Keratinocyte (primary cell): Measurements from ENCODE around the gene MAP7. TPM values are rescaled to one million over a fixed set of nuclear protein-coding genes. Genes with fewer than 3 reads are reported as not detected.

ENCODE experiments used
- DNase-seq: peaks from one replicate; pipeline ENCODE4 v3.0.0-alpha.2; 2011; ENCODE audit warnings: low read depth, missing footprints, low spot score
- FAIRE-seq: peaks from 2 replicates; lab custom pipeline; 2011; peaks lifted over from hg19 to GRCh38; lab: Jason Lieb, UNC
- H2AFZ ChIP-seq: 2 replicates; pipeline ENCODE4 v1.6.0; 2012; ENCODE audit warnings: low read length, control low read depth, inconsistent platforms; ENCODE audit not compliant: control insufficient read depth
- H3K27ac ChIP-seq: 2 replicates; pipeline ENCODE4 v1.5.1; 2011; ENCODE audit warnings: low read length; ENCODE audit not compliant: control insufficient read depth, insufficient read depth
- H3K27me3 ChIP-seq: 3 replicates; pipeline ENCODE4 v1.6.0; 2011; ENCODE audit warnings: low read length; ENCODE audit not compliant: control insufficient read depth, insufficient read depth; ENCODE audit errors: extremely low read depth
- H3K36me3 ChIP-seq, 2 experiments: 2 replicates in 1 of 2; 3 replicates in 1 of 2; pipeline ENCODE4 v1.5.1; 2011; ENCODE audit warnings: low read length in 2 of 2, mild to moderate bottlenecking in 1 of 2; ENCODE audit not compliant: control insufficient read depth in 2 of 2, insufficient read depth in 2 of 2; ENCODE audit errors: extremely low read depth in 1 of 2
- H3K4me1 ChIP-seq: 3 replicates; pipeline ENCODE4 v1.5.1; 2011; ENCODE audit warnings: low read length; ENCODE audit not compliant: control insufficient read depth, insufficient read depth; ENCODE audit errors: extremely low read depth
- H3K4me2 ChIP-seq: 3 replicates; pipeline ENCODE4 v1.6.0; 2011; ENCODE audit warnings: low read depth, low read length; ENCODE audit not compliant: control insufficient read depth, insufficient read depth; ENCODE audit errors: extremely low read depth
- H3K4me3 ChIP-seq, 3 experiments: fragments of 200-600 bp in 1 of 3; sonication (generic) in 1 of 3; 2 replicates in 2 of 3; 3 replicates in 1 of 3; pipeline ENCODE4 v1.5.1; 2011 to 2016; ENCODE audit warnings: low read length in 3 of 3, mild to moderate bottlenecking in 3 of 3, control low read depth in 2 of 3, inconsistent platforms in 1 of 3, low read depth in 1 of 3, mixed read lengths in 1 of 3, mixed run types in 1 of 3, moderate library complexity in 1 of 3; ENCODE audit not compliant: control insufficient read depth in 2 of 3, insufficient read depth in 2 of 3; ENCODE audit errors: extremely low read depth in 1 of 3
- H3K79me2 ChIP-seq: 2 replicates; pipeline ENCODE4 v1.6.0; 2012; ENCODE audit warnings: low read length; ENCODE audit not compliant: control insufficient read depth, insufficient read depth
- H3K9ac ChIP-seq: 3 replicates; pipeline ENCODE4 v1.6.0; 2011; ENCODE audit warnings: low read length; ENCODE audit not compliant: control insufficient read depth, insufficient read depth; ENCODE audit errors: extremely low read depth
- H3K9me1 ChIP-seq: 3 replicates; pipeline ENCODE4 v1.6.0; 2011; ENCODE audit warnings: low read length; ENCODE audit not compliant: control insufficient read depth, insufficient read depth; ENCODE audit errors: extremely low read depth
- H3K9me3 ChIP-seq: 2 replicates; pipeline ENCODE4 v1.5.1; 2012; ENCODE audit warnings: low read depth, low read length; ENCODE audit not compliant: control insufficient read depth
- H4K20me1 ChIP-seq: 3 replicates; pipeline ENCODE4 v1.6.0; 2011; ENCODE audit warnings: low read length; ENCODE audit not compliant: control insufficient read depth, insufficient read depth; ENCODE audit errors: extremely low read depth
- CTCF ChIP-seq, 3 experiments: IDR thresholded peaks in 1 of 3; conservative IDR thresholded peaks in 1 of 3; optimal IDR thresholded peaks in 1 of 3; 2 replicates in 2 of 3; 3 replicates in 1 of 3; pipeline versions ENCODE3 to v1.5.1; 2011; ENCODE audit warnings: low read length in 3 of 3, mild to moderate bottlenecking in 3 of 3, moderate library complexity in 2 of 3, control low read depth in 1 of 3, inconsistent platforms in 1 of 3; ENCODE audit not compliant: insufficient read depth in 2 of 3; ENCODE audit errors: extremely low read depth in 1 of 3
- EZH2 ChIP-seq: IDR thresholded peaks from one replicate; pipeline ENCODE4 v1.6.1; 2012; ENCODE audit warnings: inconsistent platforms, mild to moderate bottlenecking, low read length, moderate library complexity
- dilution Hi-C: fragments of 300-500 bp; cut with MboI; formaldehyde crosslinking; loops from one replicate; pipeline ENCODE4 v1.7.0; 2020; ENCODE audit warnings: low sequenced_read_pairs; ENCODE audit not compliant: extremely low pct_ligation_motif_present
- polyA plus RNA-seq, 5 experiments: library from polyadenylated mRNA; depleted of rRNA in 3 of 5; stranded (reverse) in 3 of 5; stranded (forward) in 1 of 5; unstranded in 1 of 5; fragments of >200 nt; gene quantifications; 1 replicate in 1 of 5; 2 replicates in 3 of 5; 3 replicates in 1 of 5; pipeline versions ENCODE4 v1.2.1 to v1.2.3, GENCODE V29; 2011 to 2012; ENCODE audit warnings: missing spikeins in 2 of 5, low read depth in 1 of 5, low replicate concordance in 1 of 5

Gene MAP7
- polyA plus RNA-seq, 1 donor (not counting 4 experiments of a cell fraction or from before 2014, with no cell fraction given), result 11.8 TPM

GRCh38 chr6:136463743-136464142, 86.5 kb downstream of the MAP7 start:
- Histone ChIP-seq H3K36me3 (no peaks in the 10 kb centered on the region), H3K4me3 (no peak overlapping the region), H3K79me2 (no peaks in the 10 kb centered on the region), H3K9me3 (no peaks in the 10 kb centered on the region), H3K9me1 (no peaks in the 10 kb centered on the region), H3K27ac (no peak overlapping the region), H3K27me3 (no peaks in the 10 kb centered on the region), H3K4me2 (no peak overlapping the region), H3K4me1 (no peaks in the 10 kb centered on the region), H3K9ac (no peak overlapping the region), H4K20me1 (no peaks in the 10 kb centered on the region), H2AFZ (no peak overlapping the region)
- TF ChIP-seq EZH2 (no peak), CTCF (optimal IDR thresholded peaks at IDR 0.05 in 1 of 3, IDR thresholded peaks at IDR 0.05 in 1 of 3, conservative IDR thresholded peaks at IDR 0.05 in 1 of 3; ENCODE audit: extremely low read depth in 1 of 3, insufficient read depth in 2 of 3, low read length in 3 of 3) (no peak)
- dilution Hi-C loops, result no loop called here
- FAIRE-seq (no peak), DNase-seq (no peak)

- Histone ChIP-seq H3K27me3 (no peaks in the 10 kb centered on the region), H3K9me1 (no peaks in the 10 kb centered on the region), H3K9ac (no peak overlapping the region), H3K4me1 (no peaks in the 10 kb centered on the region), H2AFZ (no peak overlapping the region), H3K9me3 (no peaks in the 10 kb centered on the region), H3K4me3 (no peak overlapping the region), H3K4me2 (no peak overlapping the region), H3K27ac (no peak overlapping the region), H4K20me1 (no peaks in the 10 kb centered on the region), H3K36me3 (no peaks in the 10 kb centered on the region), H3K79me2 (no peaks in the 10 kb centered on the region)
- TF ChIP-seq EZH2 (no peak), CTCF (optimal IDR thresholded peaks at IDR 0.05 in 1 of 3, IDR thresholded peaks at IDR 0.05 in 1 of 3, conservative IDR thresholded peaks at IDR 0.05 in 1 of 3; ENCODE audit: extremely low read depth in 1 of 3, insufficient read depth in 2 of 3, low read length in 3 of 3) (no peak)
- dilution Hi-C loops, result no loop called here
- DNase-seq (no peak), FAIRE-seq (no peak)
These were observed 103.5 kb downstream of the MAP7 start for GRCh38 chr6:136446579-136447187.
